Right atrium auricular region (tissue), 2 donors: Measurements from ENCODE around the gene CEP170B. TPM values are rescaled to one million over a fixed set of nuclear protein-coding genes. Genes with fewer than 3 reads are reported as not detected.
"Not testable (repeated sequence)": the region's sequence is repeated elsewhere in the genome, so short reads cannot be mapped to it uniquely, and the experiment has no call there.

Source experiments
- DNase-seq: peaks from one replicate; pipeline ENCODE4 v3.0.0-alpha.2; 2019; ENCODE audit warnings: low spot score
- H3K27ac ChIP-seq, 2 donors: fragments of 200-600 bp; sonication (generic); 1 replicate in 1 of 2; 2 replicates in 1 of 2; pipeline ENCODE4 v1.5.1; 2016 to 2019
- H3K27me3 ChIP-seq, 2 donors: fragments of 200-600 bp; sonication (generic); one replicate each; pipeline versions ENCODE4 v1.5.1 to v1.6.0; 2017 to 2019
- H3K36me3 ChIP-seq: fragments of 200-600 bp; sonication (generic); one replicate; pipeline ENCODE4 v1.5.1; 2016
- H3K4me1 ChIP-seq, 2 donors: fragments of 200-600 bp; sonication (generic); one replicate each; pipeline versions ENCODE4 v1.5.1 to v1.6.0; 2017 to 2019
- H3K4me3 ChIP-seq, 2 donors: fragments of 200-600 bp; sonication (generic); 1 replicate in 1 of 2; 2 replicates in 1 of 2; pipeline ENCODE4 v1.5.1; 2017 to 2019; ENCODE audit warnings: mild to moderate bottlenecking in 1 of 2, moderate library complexity in 1 of 2
- H3K9me3 ChIP-seq, 2 donors: fragments of 200-600 bp; sonication (generic); one replicate each; pipeline ENCODE4 v1.5.1; 2019
- CTCF ChIP-seq, 2 donors: fragments of 200-600 bp; sonication (generic); IDR thresholded peaks; one replicate each; pipeline ENCODE4 v1.5.1; 2019; ENCODE audit warnings: antibody characterized with exemption in 2 of 2
- total RNA-seq, 2 donors: library from RNA; depleted of rRNA; stranded (reverse); fragments of >200 nt; gene quantifications; one replicate each; pipeline ENCODE4 v1.1.0, GENCODE V29; 2016

The CEP170B gene
- total RNA-seq, 2 donors from 2014 or later = 7.9 to 15.1 TPM

- Histone ChIP-seq H3K4me3 (no peak overlapping the region), H3K36me3 (peaks cover 31% of the 10 kb centered on the region)
- no peak for DNase-seq
Observed at GRCh38 chr14:104885973-104886689, 21.1 kb downstream of the CEP170B start.

GRCh38 chr14:104886690-104887622 is 21.9 kb downstream of the CEP170B start:
- Histone ChIP-seq H3K4me3 (no peak overlapping the region), H3K36me3 (peaks cover 31% of the 10 kb centered on the region), H3K27ac (no peak overlapping the region), H3K9me3 (no peaks in the 10 kb centered on the region), H3K27me3 (no peaks in the 10 kb centered on the region), H3K4me1 (no peaks in the 10 kb centered on the region)
- no peak for DNase-seq
- no peak for TF ChIP-seq CTCF (IDR thresholded peaks at IDR 0.05)

More at GRCh38 chr14:104885973-104886689, 21.1 kb downstream of the CEP170B start:
- no peak for TF ChIP-seq CTCF (IDR thresholded peaks at IDR 0.05)
- no peaks in the 10 kb centered on the region for H3K4me1 ChIP-seq
- no peaks in the 10 kb centered on the region for H3K9me3 ChIP-seq
- no peaks in the 10 kb centered on the region for H3K27me3 ChIP-seq
- H3K27ac ChIP-seq = no peak overlapping the region

- Histone ChIP-seq H3K27me3 (no peaks in the 10 kb centered on the region), H3K4me1 (no peaks in the 10 kb centered on the region), H3K36me3 (peaks cover 31% of the 10 kb centered on the region), H3K27ac (no peak overlapping the region), H3K9me3 (no peaks in the 10 kb centered on the region), H3K4me3 (no peak overlapping the region)
- no peak for DNase-seq
- TF ChIP-seq CTCF (IDR thresholded peaks at IDR 0.05) = no peak
Observed at GRCh38 chr14:104887623-104888488, 22.8 kb downstream of the CEP170B start.

GRCh38 chr14:104888489-104889374 is 23.7 kb downstream of the CEP170B start:
- H3K4me3 ChIP-seq = no peak overlapping the region
- no peaks in the 10 kb centered on the region for H3K4me1 ChIP-seq
- no peak for TF ChIP-seq CTCF (IDR thresholded peaks at IDR 0.05)
- no peaks in the 10 kb centered on the region for H3K9me3 ChIP-seq
- no peak overlapping the region for H3K27ac ChIP-seq
- H3K36me3 ChIP-seq = peaks cover 22% of the 10 kb centered on the region
- no peak for DNase-seq
- H3K27me3 ChIP-seq = no peaks in the 10 kb centered on the region

GRCh38 chr14:104889375-104889757 is 24.3 kb downstream of the CEP170B start:
- TF ChIP-seq CTCF (IDR thresholded peaks at IDR 0.05) = no peak
- DNase-seq = no peak
- Histone ChIP-seq H3K27ac (no peak overlapping the region), H3K4me1 (peaks cover 0 to 4% of the 10 kb centered on the region in 2 donors), H3K4me3 (no peak overlapping the region), H3K9me3 (no peaks in the 10 kb centered on the region), H3K36me3 (peaks cover 16% of the 10 kb centered on the region), H3K27me3 (no peaks in the 10 kb centered on the region)

GRCh38 chr14:104890292-104890691 is 25.2 kb downstream of the CEP170B start:
- not testable (repeated sequence) for H3K27me3 ChIP-seq, H3K4me3 ChIP-seq, H3K9me3 ChIP-seq, DNase-seq, H3K27ac ChIP-seq
- Histone ChIP-seq H3K4me1 (peaks cover 0 to 13% of the 10 kb centered on the region in 2 donors), H3K36me3 (peaks cover 16% of the 10 kb centered on the region)
